GM15510 (cell line): ENCODE results near the gene BACH1.

Experiments used
- POLR2A ChIP-seq: IDR thresholded peaks from 3 replicates; pipeline ENCODE4 v1.6.1; 2011; ENCODE audit warnings: borderline replicate concordance; ENCODE audit not compliant: insufficient read length; ENCODE audit errors: extremely low read depth

BACH1 gene

DNA sequence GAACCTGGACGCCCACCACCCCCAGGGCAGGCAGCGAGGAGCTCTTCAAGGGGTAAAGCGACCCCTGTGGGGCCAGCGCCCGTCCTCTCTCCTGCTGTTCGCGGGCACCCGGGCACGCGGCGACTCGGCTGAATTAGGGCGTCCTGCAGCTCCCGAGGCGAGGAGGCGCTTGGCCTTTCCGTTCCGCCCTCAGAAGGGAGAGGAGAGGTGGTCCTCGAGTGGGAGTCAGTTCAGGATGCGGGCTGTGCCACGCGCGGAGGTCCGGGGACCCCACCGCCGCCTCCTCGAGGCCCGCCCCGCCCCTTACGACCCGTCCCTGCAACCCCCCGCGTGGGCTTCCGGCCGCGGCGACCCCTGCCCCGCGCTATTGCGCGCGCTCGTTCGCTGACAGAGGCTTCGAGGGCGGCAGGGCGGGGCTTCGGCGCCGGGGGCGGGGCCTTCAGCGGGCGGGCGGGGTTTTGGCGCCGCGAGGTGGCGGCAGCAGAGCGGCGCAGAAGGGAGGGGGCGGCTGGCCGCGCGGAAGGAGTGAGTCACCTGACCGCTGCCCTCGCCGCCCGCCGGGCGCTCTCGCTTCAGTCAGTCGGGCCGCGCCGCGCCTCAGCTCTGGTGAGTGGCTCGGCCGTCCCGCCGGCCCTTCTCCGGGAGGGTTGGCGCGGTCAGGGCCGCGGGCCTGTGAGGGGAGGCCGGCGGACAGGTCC is at the start of gene BACH1:
Gene BACH1, plus strand, starts transcription at position 575 of the 698 bp plus-strand sequence. CDS start 22,359 bp downstream, outside the sequence.
- TF ChIP-seq POLR2A, result peak; percentile 97

DNA sequence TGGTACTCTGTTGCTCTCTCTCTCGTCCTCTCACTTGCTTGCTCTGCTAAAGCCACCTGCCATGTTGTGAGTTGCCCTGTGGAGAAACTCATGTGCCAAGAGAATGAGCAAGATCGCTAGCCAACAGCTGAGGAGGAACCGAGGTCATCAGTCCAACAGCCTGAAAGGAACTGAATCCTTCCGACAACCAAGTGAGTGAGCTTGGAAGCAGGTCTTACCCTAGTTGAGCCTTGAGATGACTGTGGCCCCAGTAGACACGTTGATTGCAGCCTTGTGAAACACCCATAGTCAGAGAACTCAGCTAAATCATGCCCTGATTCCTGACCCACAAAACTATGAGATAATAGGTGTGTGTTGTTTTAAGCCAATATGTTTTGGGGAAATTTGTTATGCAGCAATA is 48.1 kb upstream of the BACH1 start:
- TF ChIP-seq POLR2A, result no peak

DNA sequence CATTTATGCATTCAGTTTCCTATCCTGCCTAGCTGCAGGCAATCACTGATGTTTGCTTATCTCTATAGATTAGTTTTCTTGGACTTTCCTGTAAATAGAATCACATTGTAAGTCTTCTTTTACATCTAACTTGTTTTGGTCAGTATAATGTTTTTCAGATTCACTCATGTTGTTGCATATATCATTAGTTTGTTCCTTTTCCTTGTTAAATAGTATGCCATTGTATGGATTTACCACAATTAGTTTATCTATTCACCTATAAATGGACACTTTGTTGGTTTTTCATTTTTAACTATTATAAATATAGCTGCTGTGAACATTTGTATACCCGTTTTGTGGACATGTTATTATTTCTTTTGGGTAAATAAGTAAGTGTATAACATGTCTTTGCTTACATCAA is 44.2 kb upstream of the BACH1 start:
- TF ChIP-seq POLR2A, result no peak

- no peak for TF ChIP-seq POLR2A
Observed at GRCh38 chr21:29256126-29256910, 42.4 kb upstream of the BACH1 start.

DNA sequence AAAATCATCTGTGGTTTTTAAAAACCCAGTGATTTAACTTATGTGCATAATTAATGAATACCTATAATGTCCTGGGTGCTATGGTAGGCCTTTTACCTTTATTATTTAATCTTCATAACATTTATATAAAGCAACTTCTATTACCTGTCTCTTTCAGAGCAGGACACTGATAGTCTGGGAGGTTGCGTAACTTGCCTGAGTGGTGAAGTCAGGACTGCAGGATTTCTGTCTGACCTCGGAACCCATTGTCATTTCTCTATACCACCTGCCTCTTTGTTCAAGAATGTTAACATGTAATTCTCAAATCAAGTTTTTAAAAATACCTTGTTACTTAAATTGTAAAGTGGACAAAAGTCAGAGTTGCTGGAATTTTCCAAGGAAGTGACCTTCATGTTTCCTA is 41.0 kb upstream of the BACH1 start:
- no peak for TF ChIP-seq POLR2A

DNA sequence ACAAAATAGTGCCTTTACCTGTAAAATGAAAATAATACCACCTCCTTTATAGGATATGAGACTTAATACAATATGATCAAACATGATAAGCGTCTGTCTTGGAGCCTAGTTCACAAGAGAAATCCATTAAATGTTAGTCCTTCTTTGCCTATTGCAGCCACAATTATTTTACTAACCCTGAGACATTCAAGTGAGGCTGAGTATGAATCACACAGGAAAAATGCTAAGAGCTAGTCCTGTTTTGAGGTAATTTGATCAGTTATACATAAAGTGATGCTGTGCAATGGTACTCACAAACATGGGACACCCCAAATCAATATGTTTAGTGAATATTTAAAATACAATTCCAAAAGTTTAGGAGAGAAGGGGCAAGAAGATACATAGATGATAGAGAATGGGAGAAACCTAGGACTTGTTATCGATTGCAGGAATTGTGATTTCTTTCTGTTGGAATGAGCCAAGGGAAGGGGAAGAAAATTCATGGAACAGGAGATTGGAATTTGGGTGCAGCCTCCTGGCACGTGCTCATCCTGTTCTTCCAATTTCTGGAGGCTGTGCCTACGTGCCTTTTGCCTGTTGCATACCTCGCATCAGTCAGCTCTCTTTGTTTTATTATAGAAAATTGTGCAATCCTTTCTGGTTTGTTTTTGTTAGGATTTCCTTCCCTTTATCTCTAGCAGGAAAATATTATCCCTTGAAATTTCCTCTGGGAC is 39.9 kb upstream of the BACH1 start:
- no peak for TF ChIP-seq POLR2A

DNA sequence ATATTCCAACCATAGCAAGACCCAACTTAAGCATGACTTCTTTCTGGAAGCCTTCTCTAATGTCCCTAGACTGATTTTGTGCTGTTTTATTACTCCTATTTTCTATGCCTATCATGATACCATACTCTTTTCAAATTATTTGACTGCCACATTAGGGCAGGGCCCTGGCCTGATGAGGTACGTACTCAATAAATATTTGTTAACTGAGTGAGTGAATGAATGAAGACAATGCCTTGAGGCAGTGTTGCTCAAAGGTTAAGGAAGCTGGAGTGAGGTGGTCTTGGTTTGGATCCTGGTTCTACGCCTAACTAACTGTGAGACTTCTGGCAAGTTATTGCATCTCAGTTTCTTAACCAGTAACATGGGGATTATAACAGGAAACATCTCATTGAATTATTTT is 38.3 kb upstream of the BACH1 start:
- TF ChIP-seq POLR2A, result no peak

DNA sequence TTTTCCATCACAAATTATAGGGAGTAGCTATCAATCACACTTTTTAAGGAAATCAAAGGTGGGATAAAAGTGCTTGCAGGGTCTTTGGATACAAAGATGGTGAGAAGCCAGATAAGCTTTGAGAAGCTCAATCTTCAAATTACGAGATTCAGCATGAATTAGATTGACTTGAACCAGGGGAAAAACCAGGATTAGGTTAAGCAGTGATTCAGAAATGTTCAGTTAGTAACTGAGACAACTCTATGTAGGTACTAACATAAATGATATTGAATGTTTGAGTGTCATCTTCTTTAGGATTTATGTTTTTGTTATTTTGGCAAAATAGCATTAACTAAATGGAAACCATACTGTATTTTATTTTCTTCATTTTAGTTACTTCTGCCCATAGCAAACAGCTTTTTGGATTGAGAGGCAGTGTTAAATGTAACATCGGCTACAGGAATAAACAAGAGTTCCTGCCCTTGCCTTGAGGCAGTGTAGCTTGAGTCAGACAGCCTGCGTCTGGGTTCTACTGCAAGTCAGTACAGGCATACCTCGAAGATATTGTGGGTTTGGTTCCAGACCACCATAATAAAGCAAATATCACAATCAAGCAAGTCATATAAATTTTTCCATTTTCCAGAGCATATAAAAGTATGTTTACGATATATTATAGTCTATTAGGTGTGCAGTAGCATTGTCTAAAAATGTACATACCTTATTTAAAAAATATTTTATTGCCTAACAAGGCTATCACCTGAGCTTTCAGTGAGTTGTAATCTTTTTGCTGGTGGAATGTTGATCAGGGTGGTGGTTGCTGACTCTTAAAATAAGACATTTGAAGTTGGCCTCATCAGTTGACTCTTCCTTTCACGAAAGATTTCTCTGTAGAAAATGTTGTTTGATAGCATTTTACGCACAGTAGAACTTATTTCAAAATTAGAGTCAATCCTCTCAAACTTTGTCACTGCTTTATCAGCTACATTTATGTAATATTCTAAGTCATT is 36.9 kb upstream of the BACH1 start:
- no peak for TF ChIP-seq POLR2A

DNA sequence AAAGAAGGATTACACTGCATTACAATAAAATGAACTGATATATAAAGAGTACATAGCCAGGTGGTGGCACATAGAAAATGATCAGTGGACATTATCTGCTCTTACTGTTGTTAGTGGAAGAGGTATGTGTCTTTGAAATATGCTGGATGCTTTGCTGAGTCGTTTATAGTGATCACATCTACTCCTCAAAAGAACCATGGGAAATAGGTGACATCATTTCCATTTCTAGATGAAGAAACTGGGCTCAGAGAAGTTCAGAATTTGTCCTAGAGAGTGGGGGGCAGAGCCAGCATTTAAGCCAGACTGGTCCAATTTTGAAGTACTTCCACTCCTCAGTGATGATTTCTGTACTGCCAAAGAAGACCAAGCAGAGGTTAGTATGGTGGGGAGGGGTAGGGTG is 34.0 kb upstream of the BACH1 start:
- no peak for TF ChIP-seq POLR2A

DNA sequence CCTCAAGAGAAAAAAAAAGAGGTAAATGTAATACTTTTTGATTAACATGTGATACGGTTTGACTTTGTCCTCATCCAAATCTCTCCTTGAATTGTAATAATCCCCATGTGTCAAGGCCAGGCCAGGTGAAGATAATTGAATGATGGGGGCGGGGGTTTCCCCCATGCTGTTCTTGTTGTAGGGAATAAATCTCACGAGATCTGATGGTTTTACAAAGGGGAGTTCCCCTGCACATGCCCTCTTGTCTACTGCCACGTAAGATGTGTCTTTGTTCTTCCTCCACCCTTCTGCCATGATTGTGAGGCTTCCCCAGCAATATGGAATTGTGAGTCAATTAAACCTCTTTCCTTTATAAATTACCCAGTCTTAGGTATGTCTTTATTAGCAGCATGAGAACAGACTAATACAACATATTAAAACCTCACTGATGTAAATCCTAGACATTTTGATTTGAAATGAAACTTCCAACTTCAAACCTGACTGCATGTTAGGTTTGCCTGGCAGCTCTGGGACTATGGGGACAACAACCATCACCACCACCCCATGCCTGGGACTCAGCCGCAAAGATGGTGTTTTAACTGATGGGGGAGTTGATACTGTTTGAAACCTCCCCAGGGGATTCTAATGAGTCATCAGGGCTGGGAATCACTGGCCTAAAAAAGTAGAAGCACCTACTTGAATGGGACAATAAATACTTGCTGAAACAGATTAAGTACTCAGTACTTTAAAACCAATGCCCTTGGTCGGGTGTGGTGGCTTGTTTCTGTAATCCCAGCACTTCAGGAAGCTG is 32.8 kb upstream of the BACH1 start:
- TF ChIP-seq POLR2A, result no peak

- TF ChIP-seq POLR2A, result no peak
Observed at GRCh38 chr21:29267666-29268065, 31.1 kb upstream of the BACH1 start.

- no peak for TF ChIP-seq POLR2A
Observed at GRCh38 chr21:29271927-29272333, 26.8 kb upstream of the BACH1 start.

DNA sequence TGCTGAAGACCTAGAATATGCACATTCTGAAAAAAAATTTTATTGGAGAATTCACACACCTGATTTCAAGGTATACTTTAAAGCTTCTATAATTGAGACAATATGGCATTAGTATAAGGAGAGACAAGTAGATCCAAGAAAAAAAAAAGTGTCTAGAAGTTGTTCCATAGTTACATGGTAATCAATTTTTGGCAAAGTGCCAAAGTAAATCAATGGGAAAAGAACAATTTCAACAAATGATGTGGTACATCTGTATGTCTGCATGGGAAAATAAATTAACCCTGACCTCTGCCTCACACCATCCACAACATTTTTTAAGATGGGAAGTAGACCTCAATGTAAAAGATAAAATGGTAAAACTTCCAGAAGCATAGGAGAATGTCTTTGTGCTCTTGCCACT is 21.3 kb upstream of the BACH1 start:
- no peak for TF ChIP-seq POLR2A
